CD4-positive, alpha-beta memory T cell (primary cell): Measurements from ENCODE around the gene CST4. TPM values are rescaled to one million over a fixed set of nuclear protein-coding genes. Genes with fewer than 3 reads are reported as not detected.
"Not testable (repeated sequence)": the region's sequence is repeated elsewhere in the genome, so short reads cannot be mapped to it uniquely, and the experiment has no call there.

Source experiments
- CTCF ChIA-PET: fragments of 350-600 bp; sonication (Branson Sonifier 250); formaldehyde crosslinking; loops from one replicate; lab custom pipeline; 2021; ENCODE audit warnings: inconsistent platforms; ENCODE audit not compliant: partially characterized antibody; lab: Charles Lee
- POLR2A ChIA-PET: fragments of 350-600 bp; sonication (Branson Sonifier 250); formaldehyde crosslinking; loops from one replicate; lab custom pipeline; 2021; ENCODE audit not compliant: partially characterized antibody; lab: Charles Lee
- DNase-seq, 5 donors: peaks; one replicate each; pipeline versions ENCODE4 v3.0.0 to v3.0.0-alpha.2; 2020 to 2022; ENCODE audit warnings: mixed read lengths in 1 of 5
- H3K27ac ChIP-seq: one replicate; pipeline ENCODE4 v1.7.0; 2013; ENCODE audit warnings: low read depth, low read length
- H3K27me3 ChIP-seq: 2 replicates; pipeline ENCODE4 v1.7.0; 2013; ENCODE audit warnings: mild to moderate bottlenecking, low read length, moderate library complexity; ENCODE audit not compliant: insufficient read depth
- H3K36me3 ChIP-seq: 2 replicates; pipeline ENCODE4 v1.7.0; 2013; ENCODE audit warnings: mild to moderate bottlenecking, low read length, moderate library complexity; ENCODE audit not compliant: insufficient read depth
- H3K4me1 ChIP-seq: 2 replicates; pipeline ENCODE4 v1.7.0; 2013; ENCODE audit warnings: mild to moderate bottlenecking, low read length, moderate library complexity; ENCODE audit not compliant: insufficient read depth
- H3K4me3 ChIP-seq, 2 donors: one replicate each; pipeline ENCODE4 v1.7.0; 2013; ENCODE audit warnings: low read length in 2 of 2, mild to moderate bottlenecking in 1 of 2
- H3K9me3 ChIP-seq, 2 donors: one replicate each; pipeline ENCODE4 v1.7.0; 2013; ENCODE audit warnings: low read length in 2 of 2, control low read depth in 1 of 2; ENCODE audit not compliant: control insufficient read depth in 1 of 2
- H3K27ac Mint-ChIP-seq, 7 donors: one replicate each; pipeline ENCODE4 v1.8.0; 2020 to 2021; ENCODE audit warnings: mixed read lengths in 7 of 7, mild to moderate bottlenecking in 6 of 7, inconsistent platforms in 3 of 7, moderate library complexity in 3 of 7
- H3K27me3 Mint-ChIP-seq, 2 donors: one replicate each; pipeline ENCODE4 v1.8.0; 2020 to 2021; ENCODE audit warnings: mixed read lengths in 2 of 2
- H3K36me3 Mint-ChIP-seq, 2 donors: one replicate each; pipeline ENCODE4 v1.8.0; 2020 to 2021; ENCODE audit warnings: mixed read lengths in 2 of 2, inconsistent platforms in 1 of 2, mild to moderate bottlenecking in 1 of 2
- H3K4me1 Mint-ChIP-seq, 4 donors: one replicate each; pipeline ENCODE4 v1.8.0; 2020 to 2021; ENCODE audit warnings: mixed read lengths in 4 of 4, mild to moderate bottlenecking in 1 of 4
- H3K4me3 Mint-ChIP-seq, 8 donors: one replicate each; pipeline ENCODE4 v1.8.0; 2020 to 2021; ENCODE audit warnings: mixed read lengths in 8 of 8, mild to moderate bottlenecking in 7 of 8, moderate library complexity in 6 of 8, inconsistent platforms in 3 of 8
- H3K9me3 Mint-ChIP-seq, 8 donors: one replicate each; pipeline ENCODE4 v1.8.0; 2020 to 2021; ENCODE audit warnings: mixed read lengths in 8 of 8, mild to moderate bottlenecking in 5 of 8, inconsistent platforms in 3 of 8, moderate library complexity in 1 of 8
- intact Hi-C: fragments of 100-400 bp; cut with micrococcal nuclease; formaldehyde crosslinking; loops from one replicate; pipeline ENCODE4 v1.15.1; 2023
- polyA plus RNA-seq, 2 donors: library from polyadenylated mRNA; unstranded; fragments of 300-500 nt; fragmentation: Illumina TruSeq; gene quantifications; one replicate each; pipeline ENCODE4 v1.2.3, GENCODE V29; 2021
- total RNA-seq, 2 experiments: library from RNA; stranded (reverse); gene quantifications; one replicate each; pipeline ENCODE4 v1.2.3, GENCODE V29; 2021

The CST4 gene
- total and polyA plus RNA-seq, 4 experiments from 2014 or later, result not detected

- Mint-ChIP-seq H3K27me3 (peaks cover 0 to 2% of the 10 kb centered on the region in 2 donors), H3K27ac (no peak overlapping the region), H3K9me3 (peaks cover 0 to 2% (median 0%) of the 10 kb centered on the region in 8 donors), H3K4me3 (no peak overlapping the region), H3K4me1 (no peaks in the 10 kb centered on the region), H3K36me3 (no peaks in the 10 kb centered on the region)
- no peak for DNase-seq
- CTCF ChIA-PET, result no interaction called here
- POLR2A ChIA-PET, result no interaction called here
- no peaks in the 10 kb centered on the region for H3K4me1 ChIP-seq
- H3K27me3 ChIP-seq, result no peaks in the 10 kb centered on the region
- intact Hi-C loops, result no loop called here
- H3K9me3 ChIP-seq, result no peaks in the 10 kb centered on the region
- no peaks in the 10 kb centered on the region for H3K36me3 ChIP-seq
- H3K4me3 ChIP-seq, result no peak overlapping the region
- H3K27ac ChIP-seq, result no peak overlapping the region
These were observed 9.1 kb upstream of the CST4 start for GRCh38 chr20:23697947-23698346.

- H3K27me3 Mint-ChIP-seq, H3K4me3 Mint-ChIP-seq, H3K27ac ChIP-seq, H3K36me3 Mint-ChIP-seq, H3K9me3 ChIP-seq, H3K4me1 ChIP-seq, H3K9me3 Mint-ChIP-seq, H3K4me1 Mint-ChIP-seq, H3K36me3 ChIP-seq, POLR2A ChIA-PET, DNase-seq, H3K27me3 ChIP-seq, intact Hi-C loops, CTCF ChIA-PET, H3K27ac Mint-ChIP-seq, H3K4me3 ChIP-seq: not testable (repeated sequence)
These were observed 6.2 kb upstream of the CST4 start for GRCh38 chr20:23695068-23695395.

GRCh38 chr20:23694178-23695067, 5.6 kb upstream of the CST4 start:
- H3K9me3 ChIP-seq, H3K4me3 ChIP-seq, H3K27ac Mint-ChIP-seq, H3K27me3 ChIP-seq, POLR2A ChIA-PET, H3K9me3 Mint-ChIP-seq, H3K4me3 Mint-ChIP-seq, H3K4me1 Mint-ChIP-seq, H3K36me3 Mint-ChIP-seq, H3K27me3 Mint-ChIP-seq, DNase-seq, H3K27ac ChIP-seq, H3K4me1 ChIP-seq, H3K36me3 ChIP-seq, CTCF ChIA-PET, intact Hi-C loops: not testable (repeated sequence)

- H3K9me3 Mint-ChIP-seq, H3K9me3 ChIP-seq, H3K36me3 Mint-ChIP-seq: not testable (repeated sequence)
These were observed 4.1 kb upstream of the CST4 start for GRCh38 chr20:23692725-23693619.

GRCh38 chr20:23691675-23692074, 2.8 kb upstream of the CST4 start:
- Mint-ChIP-seq H3K9me3 (no peaks in the 10 kb centered on the region), H3K4me3 (no peak overlapping the region), H3K27me3 (peaks cover 2 to 10% of the 10 kb centered on the region in 2 donors), H3K27ac (no peak overlapping the region), H3K4me1 (no peaks in the 10 kb centered on the region), H3K36me3 (no peaks in the 10 kb centered on the region)
- H3K4me1 ChIP-seq, result no peaks in the 10 kb centered on the region
- DNase-seq, result no peak
- H3K27ac ChIP-seq, result no peak overlapping the region
- intact Hi-C loops, result no loop called here
- H3K27me3 ChIP-seq, result no peaks in the 10 kb centered on the region
- no peaks in the 10 kb centered on the region for H3K9me3 ChIP-seq
- no peaks in the 10 kb centered on the region for H3K36me3 ChIP-seq
- CTCF ChIA-PET, result interaction anchor here (0.7 to 1.2 kb wide), 2 partner anchors 10 to 13 kb away, joined by 3 read pairs; no protein-coding TSS in a partner anchor
- POLR2A ChIA-PET, result no interaction called here
- H3K4me3 ChIP-seq, result no peak overlapping the region

More at GRCh38 chr20:23692725-23693619, 4.1 kb upstream of the CST4 start:
- POLR2A ChIA-PET, H3K27ac ChIP-seq, H3K4me3 ChIP-seq, intact Hi-C loops, H3K4me1 Mint-ChIP-seq, H3K4me3 Mint-ChIP-seq, H3K27me3 ChIP-seq, H3K4me1 ChIP-seq, H3K27ac Mint-ChIP-seq, H3K36me3 ChIP-seq, H3K27me3 Mint-ChIP-seq, DNase-seq: not testable (repeated sequence)
- CTCF ChIA-PET, result interaction anchor here (1.2 kb wide), 1 partner anchor 9 kb away, joined by 3 read pairs; no protein-coding TSS in a partner anchor

GRCh38 chr20:23690581-23690980, 1.7 kb upstream of the CST4 start:
- POLR2A ChIA-PET, result no interaction called here
- Histone ChIP-seq H3K9me3 (no peaks in the 10 kb centered on the region), H3K36me3 (no peaks in the 10 kb centered on the region), H3K4me3 (no peak overlapping the region), H3K4me1 (no peaks in the 10 kb centered on the region), H3K27me3 (no peaks in the 10 kb centered on the region), H3K27ac (no peak overlapping the region)
- Mint-ChIP-seq H3K27ac (no peak overlapping the region), H3K4me3 (no peak overlapping the region), H3K4me1 (no peaks in the 10 kb centered on the region), H3K27me3 (peaks cover 2 to 11% of the 10 kb centered on the region in 2 donors), H3K9me3 (no peaks in the 10 kb centered on the region), H3K36me3 (no peaks in the 10 kb centered on the region)
- CTCF ChIA-PET, result no interaction called here
- intact Hi-C loops, result no loop called here
- DNase-seq, result no peak

- H3K9me3 Mint-ChIP-seq, result no peaks in the 10 kb centered on the region
- CTCF ChIA-PET, result no interaction called here
- no peaks in the 10 kb centered on the region for H3K9me3 ChIP-seq
- peaks cover 2 to 14% of the 10 kb centered on the region in 2 donors for H3K27me3 Mint-ChIP-seq
- POLR2A ChIA-PET, result no interaction called here
- H3K27ac ChIP-seq, result no peak overlapping the region
- no peak overlapping the region for H3K4me3 ChIP-seq
- no peaks in the 10 kb centered on the region for H3K4me1 ChIP-seq
- H3K4me1 Mint-ChIP-seq, result no peaks in the 10 kb centered on the region
- H3K36me3 ChIP-seq, result no peaks in the 10 kb centered on the region
- no peaks in the 10 kb centered on the region for H3K36me3 Mint-ChIP-seq
- DNase-seq, result no peak
- intact Hi-C loops, result no loop called here
- no peak overlapping the region for H3K27ac Mint-ChIP-seq
- H3K27me3 ChIP-seq, result no peaks in the 10 kb centered on the region
- no peak overlapping the region for H3K4me3 Mint-ChIP-seq
These were observed 507 bp upstream of the CST4 start for GRCh38 chr20:23689399-23689690.
